Thoracic aorta (tissue), 2 donors: Measurements from ENCODE around the gene VAMP2. TPM values are rescaled to one million over a fixed set of nuclear protein-coding genes. Genes with fewer than 3 reads are reported as not detected.

Source experiments
- ATAC-seq: fragments of 150-250 bp; one replicate; pipeline ENCODE4 v1.8.0; 2017; ENCODE audit warnings: low read depth; ENCODE audit not compliant: insufficient number of reproducible peaks, low FRiP score
- DNase-seq: peaks from one replicate; pipeline ENCODE4 v3.0.0-alpha.2; 2020; ENCODE audit warnings: low spot score
- H3K27ac ChIP-seq, 2 donors: fragments of 200-600 bp; sonication (generic); 1 replicate in 1 of 2; 2 replicates in 1 of 2; pipeline ENCODE4 v1.5.1; 2016; ENCODE audit warnings: mild to moderate bottlenecking in 2 of 2, moderate library complexity in 2 of 2
- H3K27me3 ChIP-seq: fragments of 200-600 bp; sonication (generic); replicated peaks from 2 replicates; pipeline ENCODE4 v1.6.0; 2016; ENCODE audit warnings: mild to moderate bottlenecking; ENCODE audit not compliant: insufficient read depth
- H3K36me3 ChIP-seq: fragments of 200-600 bp; sonication (generic); one replicate; pipeline ENCODE4 v1.5.1; 2016
- H3K4me1 ChIP-seq, 2 donors: fragments of 200-600 bp; sonication (generic); 1 replicate in 1 of 2; 2 replicates in 1 of 2; pipeline versions ENCODE4 v1.5.1 to v1.6.0; 2016; ENCODE audit warnings: low read depth in 2 of 2, mild to moderate bottlenecking in 1 of 2; ENCODE audit not compliant: control insufficient read depth in 1 of 2
- H3K4me3 ChIP-seq: fragments of 200-600 bp; sonication (generic); 2 replicates; pipeline ENCODE4 v1.5.1; 2016; ENCODE audit warnings: mild to moderate bottlenecking
- H3K9me3 ChIP-seq: fragments of 200-600 bp; sonication (generic); 2 replicates; pipeline ENCODE4 v1.5.1; 2016
- CTCF ChIP-seq: fragments of 200-600 bp; sonication (generic); IDR thresholded peaks from one replicate; pipeline ENCODE4 v1.5.1; 2019; ENCODE audit warnings: antibody characterized with exemption
- total RNA-seq, 2 donors: library from RNA; depleted of rRNA; stranded (reverse); fragments of >200 nt; gene quantifications; one replicate each; pipeline versions ENCODE4 v1.1.0 to v1.2.3, GENCODE V29; 2016

The VAMP2 gene
- total RNA-seq, 2 donors from 2014 or later: 36.0 to 50.3 TPM

GRCh38 chr17:8143581-8144400, 19.0 kb downstream of the VAMP2 start:
- H3K4me1 ChIP-seq: peaks cover 0 to 36% of the 10 kb centered on the region in 2 donors
- no peak for DNase-seq
- no peaks in the 10 kb centered on the region for H3K27me3 ChIP-seq
- H3K27ac ChIP-seq: peak overlapping the region in 1 of 2 donors; percentile 7
- TF ChIP-seq CTCF: no peak
- peaks cover 95% of the 10 kb centered on the region for H3K36me3 ChIP-seq
- no peak for ATAC-seq
- no peak overlapping the region for H3K4me3 ChIP-seq
- H3K9me3 ChIP-seq: no peaks in the 10 kb centered on the region

- Histone ChIP-seq H3K9me3 (no peaks in the 10 kb centered on the region), H3K36me3 (peaks cover 88% of the 10 kb centered on the region), H3K27ac (peak overlapping the region in 1 of 2 donors; percentile 7), H3K4me3 (no peak overlapping the region), H3K4me1 (peaks cover 4 to 38% of the 10 kb centered on the region in 2 donors), H3K27me3 (no peaks in the 10 kb centered on the region)
- no peak for TF ChIP-seq CTCF
- ATAC-seq: no peak
- DNase-seq: no peak
Observed at GRCh38 chr17:8142887-8143580, 19.7 kb downstream of the VAMP2 start.

- TF ChIP-seq CTCF: no peak
- no peak overlapping the region for H3K27ac ChIP-seq
- H3K27me3 ChIP-seq: no peaks in the 10 kb centered on the region
- ATAC-seq (no peak), DNase-seq (no peak)
- peaks cover 80% of the 10 kb centered on the region for H3K36me3 ChIP-seq
- no peaks in the 10 kb centered on the region for H3K9me3 ChIP-seq
- no peak overlapping the region for H3K4me3 ChIP-seq
- peaks cover 5 to 37% of the 10 kb centered on the region in 2 donors for H3K4me1 ChIP-seq
Observed at GRCh38 chr17:8142158-8142886, 20.4 kb downstream of the VAMP2 start.

- peaks cover 75% of the 10 kb centered on the region for H3K36me3 ChIP-seq
- peaks cover 5 to 34% of the 10 kb centered on the region in 2 donors for H3K4me1 ChIP-seq
- H3K27ac ChIP-seq: no peak overlapping the region
- DNase-seq (no peak), ATAC-seq (no peak)
- no peak overlapping the region for H3K4me3 ChIP-seq
- no peak for TF ChIP-seq CTCF
- no peaks in the 10 kb centered on the region for H3K27me3 ChIP-seq
- H3K9me3 ChIP-seq: no peaks in the 10 kb centered on the region
Observed at GRCh38 chr17:8141741-8142140, 21.0 kb downstream of the VAMP2 start.

DNA sequence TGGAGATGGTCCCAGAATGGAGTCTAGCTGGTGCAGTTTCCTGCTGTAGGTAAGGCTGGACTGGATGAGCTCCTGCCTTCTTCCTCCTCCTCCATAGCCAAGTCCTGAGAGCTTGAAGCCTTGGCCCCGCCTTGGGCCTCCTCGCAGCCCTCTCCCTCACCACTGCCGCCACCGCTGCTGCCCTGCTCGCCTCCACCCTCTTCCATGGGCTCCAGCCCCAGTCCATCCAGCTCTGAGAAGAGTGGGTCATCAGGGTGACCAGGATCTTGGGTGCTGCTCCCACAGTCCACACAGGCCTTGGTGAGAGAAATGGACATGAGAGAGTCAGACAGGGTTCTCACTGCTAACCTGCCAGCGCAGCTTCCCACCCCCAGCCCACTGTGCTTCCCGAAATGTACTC, 21.7 kb downstream of the VAMP2 start:
- Histone ChIP-seq H3K4me1 (peaks cover 5 to 34% of the 10 kb centered on the region in 2 donors), H3K36me3 (peaks cover 68% of the 10 kb centered on the region), H3K4me3 (no peak overlapping the region), H3K27me3 (no peaks in the 10 kb centered on the region), H3K27ac (no peak overlapping the region), H3K9me3 (no peaks in the 10 kb centered on the region)
- DNase-seq: no peak
- TF ChIP-seq CTCF: no peak
- no peak for ATAC-seq
